ENCODE measurements around the gene ELMOD3.
A peak's percentile ranks its signal among the peaks of the same experiment; 100 is the strongest.
"Not testable (repeated sequence)": the region's sequence is repeated elsewhere in the genome, so short reads cannot be mapped to it uniquely, and the experiment has no call there.

Gene ELMOD3

GRCh38 chr2:85405201-85406059 is 50.9 kb downstream of the ELMOD3 start:
- no peak for DNase-seq

DNA sequence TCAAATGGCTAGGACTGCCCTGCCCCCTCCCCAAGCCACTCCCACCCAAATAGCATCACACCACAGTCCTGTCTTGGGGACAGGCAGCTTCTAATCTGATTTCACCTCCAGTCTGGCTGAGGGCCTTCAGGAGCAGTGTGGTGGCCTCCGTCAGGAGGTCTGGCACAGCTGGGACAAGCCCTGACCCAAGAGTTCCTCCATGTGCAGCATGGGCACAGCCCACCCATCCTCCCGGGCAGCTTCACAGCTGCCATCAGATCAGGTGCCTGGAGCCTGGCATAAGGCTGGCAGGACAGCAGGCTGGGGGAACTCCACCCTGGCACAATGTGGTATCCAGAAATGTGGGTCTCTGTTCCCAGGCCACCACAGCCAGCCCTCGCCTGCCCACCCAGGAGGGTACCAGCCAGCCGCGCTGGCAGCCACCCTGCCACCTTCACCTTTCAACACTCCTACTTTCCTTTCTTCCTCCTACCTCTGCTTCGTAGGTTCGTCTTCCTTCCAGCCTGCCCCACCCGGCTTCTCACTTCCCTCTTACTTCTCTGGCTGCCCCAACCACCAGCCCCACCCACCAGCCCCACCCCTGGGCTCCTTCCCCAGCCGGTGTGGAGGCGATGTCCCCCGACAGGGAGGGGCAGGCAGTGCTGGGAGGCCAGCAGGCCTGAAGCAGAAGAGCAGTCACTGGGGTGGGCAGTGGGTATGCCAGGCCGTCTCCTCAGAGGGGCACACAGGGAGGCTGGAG is 55.4 kb downstream of the ELMOD3 start, which contains the start of gene CAPG:
Gene CAPG (minus strand): TSS at position 522 of the 739 bp plus-strand sequence. CDS start 8,221 bp downstream, outside the sequence.
- no peak for DNase-seq

DNA sequence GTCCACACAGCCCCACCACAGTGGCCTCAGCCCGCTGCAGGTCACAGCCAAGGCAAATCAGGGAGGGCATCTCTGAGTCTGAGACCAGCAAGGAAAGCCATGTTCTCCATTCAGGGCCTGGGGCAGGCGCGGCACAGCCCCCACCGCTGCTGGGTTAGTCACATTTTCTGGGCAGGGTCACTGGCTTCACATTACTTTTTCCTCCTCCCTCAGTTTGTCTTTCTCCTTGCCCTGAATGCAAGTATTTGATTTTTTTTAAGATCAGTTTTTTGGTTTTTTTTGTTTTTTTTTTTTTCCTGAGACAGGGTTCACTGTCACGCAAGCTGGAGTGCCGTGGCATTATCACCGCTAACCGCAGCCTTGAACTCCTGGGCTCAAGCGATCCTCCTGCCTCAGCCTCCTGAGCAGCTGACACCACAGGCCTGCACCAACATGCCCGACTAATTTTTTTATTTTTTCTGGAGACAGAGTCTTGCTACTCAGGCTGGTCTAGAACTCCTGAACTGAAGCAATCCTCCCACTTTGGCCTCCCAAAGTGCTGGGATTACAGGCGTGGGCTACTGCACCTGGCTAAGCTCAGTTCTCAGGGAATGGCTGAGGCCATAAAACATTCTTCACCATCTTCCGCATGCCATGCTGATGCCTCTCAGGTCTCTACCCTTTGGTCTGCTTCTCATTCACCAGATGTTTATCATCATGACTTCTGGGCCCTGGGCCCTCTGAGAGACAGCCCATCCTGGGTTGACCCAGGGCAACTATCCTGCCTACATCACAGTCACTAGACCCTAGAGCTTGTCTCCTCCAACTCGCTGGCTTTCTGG is 56.2 kb downstream of the ELMOD3 start:
- DNase-seq, result no peak

DNA sequence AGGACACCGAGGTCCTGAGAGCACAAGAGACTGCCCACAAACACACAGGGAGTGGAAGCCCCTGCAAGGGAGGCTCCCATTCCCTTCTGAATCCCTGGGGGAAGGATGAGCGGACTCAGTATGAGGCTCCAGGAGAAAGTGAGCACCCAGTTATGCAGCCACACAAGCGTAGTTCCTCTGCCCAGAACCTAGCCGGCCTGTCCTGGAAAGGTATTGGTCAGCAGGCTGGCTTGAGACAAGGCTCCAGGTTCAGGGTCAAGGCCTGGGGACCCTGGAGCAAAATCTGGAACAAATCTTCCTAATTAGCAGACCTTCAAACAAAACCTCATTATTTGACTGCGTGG is 56.8 kb downstream of the ELMOD3 start:
- DNase-seq, result no peak

DNA sequence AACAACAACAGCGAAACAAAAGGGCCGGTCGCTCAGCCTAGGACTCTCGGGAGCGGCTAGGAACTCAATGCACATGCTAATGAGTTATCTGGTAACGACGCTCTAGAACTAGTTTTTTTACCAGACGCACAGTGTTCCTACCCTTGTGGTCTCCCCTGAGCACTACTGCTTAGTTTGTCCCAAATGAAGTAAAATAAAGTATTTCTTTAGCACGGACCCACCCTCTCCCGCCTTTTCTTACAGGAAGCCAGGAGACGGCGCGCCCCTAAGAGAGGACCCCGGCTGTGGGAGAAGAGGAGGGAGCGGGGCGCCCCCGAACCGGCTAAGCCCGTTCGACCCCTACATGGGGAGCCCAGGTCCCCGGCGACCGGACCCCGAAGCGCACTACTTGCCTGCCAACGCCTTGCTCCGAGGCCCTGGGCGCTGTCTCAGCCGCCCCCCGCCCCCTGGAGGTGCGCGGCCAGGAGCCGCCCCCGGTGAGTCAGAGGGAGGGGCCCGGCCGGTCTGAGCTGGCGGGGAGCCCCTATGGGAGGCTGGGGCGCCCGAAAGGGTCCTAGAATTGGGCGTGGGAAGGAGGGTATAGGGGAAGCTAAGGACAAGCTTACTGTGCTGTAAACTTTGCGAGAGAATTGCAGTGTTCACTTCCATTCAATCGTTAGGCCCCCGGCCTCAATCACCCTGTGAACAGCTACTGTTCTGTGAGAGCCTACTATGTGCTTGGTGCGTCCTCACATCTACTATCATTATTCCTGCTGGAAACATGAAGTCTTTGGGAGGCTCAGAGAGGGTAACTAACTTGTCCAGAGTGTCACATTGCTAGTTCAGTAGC is 59.2 kb downstream of the ELMOD3 start:
- DNase-seq, result no peak

DNA sequence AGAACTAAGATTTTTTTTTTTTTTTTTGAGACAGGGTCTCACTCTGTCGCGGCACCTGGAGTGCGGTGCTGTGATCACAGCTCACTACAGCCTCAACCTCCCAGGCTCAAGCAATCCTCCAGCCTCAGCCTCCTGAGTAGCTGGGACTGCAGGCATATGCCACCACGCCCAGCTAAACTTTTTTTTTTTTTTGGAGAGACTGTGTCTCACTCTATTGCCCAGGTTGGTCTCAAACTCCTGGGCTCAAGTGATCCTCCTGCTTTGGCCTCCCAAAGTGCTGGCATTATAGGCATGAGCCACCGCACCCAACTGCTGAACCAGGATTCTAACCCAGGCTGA is 59.8 kb downstream of the ELMOD3 start:
- not testable (repeated sequence) for DNase-seq

DNA sequence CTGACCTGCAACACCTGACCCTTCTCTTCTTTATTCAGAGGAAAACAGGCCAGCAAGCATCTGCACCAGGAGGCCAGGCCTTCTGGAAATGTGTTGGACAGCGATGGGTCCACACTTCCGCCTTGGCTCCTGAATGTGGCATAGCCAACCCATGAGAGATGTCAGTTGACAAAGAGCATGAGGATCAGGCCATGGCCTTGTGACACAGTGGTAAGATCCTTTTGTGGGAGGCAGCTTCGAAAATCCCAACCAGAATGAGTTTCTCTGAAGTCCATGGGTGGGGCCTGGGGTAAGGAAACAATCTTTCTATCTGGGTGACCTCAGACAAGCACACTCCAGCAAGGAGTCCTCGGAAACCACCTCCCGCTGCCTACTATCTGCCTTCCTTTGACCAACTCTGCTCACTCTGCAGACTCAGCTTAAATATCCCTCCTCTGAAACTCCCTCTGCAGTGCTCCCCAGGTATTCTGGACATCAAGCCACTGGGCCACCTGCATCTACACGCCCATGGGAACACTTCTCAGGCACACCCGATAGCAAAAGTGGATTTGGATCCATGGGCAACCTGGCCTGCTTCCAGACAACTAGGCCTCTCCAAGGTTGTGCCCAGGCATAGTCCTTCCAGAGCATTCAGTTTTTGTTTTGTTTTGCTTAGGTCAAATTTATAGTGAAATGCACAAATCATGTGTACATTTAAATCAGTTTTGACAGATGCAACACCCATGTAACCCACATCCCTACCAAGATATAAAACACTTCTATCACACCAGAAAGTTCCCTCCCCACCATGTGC is 60.4 kb downstream of the ELMOD3 start:
- DNase-seq, result no peak

DNA sequence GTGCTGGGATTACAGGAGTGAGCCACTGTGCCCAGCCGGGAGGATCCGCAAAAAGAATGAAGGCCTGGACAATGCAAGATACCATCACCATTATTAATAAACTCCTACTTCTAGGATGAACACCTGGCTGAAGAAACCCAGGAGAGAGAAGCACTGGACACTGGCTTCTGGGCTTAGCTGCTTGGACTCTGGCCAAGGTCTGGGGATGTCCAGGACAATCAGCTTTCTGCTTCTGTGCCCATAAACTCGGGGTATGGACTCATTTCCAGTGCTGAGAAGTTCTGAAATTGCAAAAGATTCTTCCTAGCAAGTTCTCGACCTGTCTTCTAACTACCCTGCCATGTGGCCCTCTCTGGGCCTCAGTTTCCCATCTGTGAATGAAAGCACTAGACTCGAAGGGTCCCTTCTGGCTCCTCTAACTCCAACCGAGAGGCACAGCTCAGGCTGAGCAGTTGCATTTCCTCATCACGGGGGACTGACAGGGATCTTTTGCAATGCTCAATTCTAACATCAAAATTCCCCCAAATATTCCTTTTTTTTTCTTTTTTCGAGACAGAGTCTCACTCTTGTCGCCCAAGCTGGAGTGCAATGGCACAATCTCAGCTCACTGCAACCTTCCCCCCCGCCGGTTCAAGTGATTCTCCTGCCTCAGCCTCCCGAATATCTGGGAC is 61.5 kb downstream of the ELMOD3 start:
- no peak for DNase-seq

GRCh38 chr2:85418132-85419008 is 63.8 kb downstream of the ELMOD3 start, which contains the start of gene SH2D6:
TSS of gene SH2D6 (plus strand) at chr2:85418714. CDS start at chr2:85429466, 10,752 bp downstream.
- peak; percentile 86 for DNase-seq

DNA sequence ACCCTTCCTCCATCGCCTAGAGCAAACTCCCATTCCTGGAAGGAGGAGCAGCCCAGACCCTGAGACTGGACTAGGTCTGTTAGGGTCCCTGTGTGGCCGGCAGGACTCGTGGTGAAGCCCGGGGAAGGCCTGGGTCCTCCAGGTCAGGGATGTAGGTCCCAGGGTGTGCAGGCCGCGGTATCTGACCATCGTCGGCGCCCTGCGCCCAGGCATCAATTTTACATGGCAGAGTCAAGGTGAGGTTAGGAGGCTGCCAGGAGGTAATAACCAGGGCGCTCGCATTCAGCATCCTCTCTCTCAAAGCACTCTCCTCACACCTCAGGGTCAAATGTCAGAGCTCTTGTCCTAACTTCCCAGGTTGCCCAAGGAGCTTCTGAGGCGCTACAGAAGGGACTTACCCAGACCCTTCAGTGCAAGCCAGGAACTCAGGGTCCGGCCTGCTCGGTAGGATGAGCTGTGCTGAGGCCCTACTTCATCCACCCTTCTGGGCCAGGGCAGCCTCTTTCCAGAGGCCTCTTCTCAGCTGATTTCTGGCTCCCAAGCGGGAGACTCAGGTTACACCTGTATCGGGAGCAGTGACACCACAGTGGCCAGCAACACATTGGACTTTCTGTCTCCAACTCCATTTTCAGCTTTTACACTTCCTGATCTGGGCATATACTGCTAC is 64.6 kb downstream of the ELMOD3 start:
- DNase-seq, result no peak

DNA sequence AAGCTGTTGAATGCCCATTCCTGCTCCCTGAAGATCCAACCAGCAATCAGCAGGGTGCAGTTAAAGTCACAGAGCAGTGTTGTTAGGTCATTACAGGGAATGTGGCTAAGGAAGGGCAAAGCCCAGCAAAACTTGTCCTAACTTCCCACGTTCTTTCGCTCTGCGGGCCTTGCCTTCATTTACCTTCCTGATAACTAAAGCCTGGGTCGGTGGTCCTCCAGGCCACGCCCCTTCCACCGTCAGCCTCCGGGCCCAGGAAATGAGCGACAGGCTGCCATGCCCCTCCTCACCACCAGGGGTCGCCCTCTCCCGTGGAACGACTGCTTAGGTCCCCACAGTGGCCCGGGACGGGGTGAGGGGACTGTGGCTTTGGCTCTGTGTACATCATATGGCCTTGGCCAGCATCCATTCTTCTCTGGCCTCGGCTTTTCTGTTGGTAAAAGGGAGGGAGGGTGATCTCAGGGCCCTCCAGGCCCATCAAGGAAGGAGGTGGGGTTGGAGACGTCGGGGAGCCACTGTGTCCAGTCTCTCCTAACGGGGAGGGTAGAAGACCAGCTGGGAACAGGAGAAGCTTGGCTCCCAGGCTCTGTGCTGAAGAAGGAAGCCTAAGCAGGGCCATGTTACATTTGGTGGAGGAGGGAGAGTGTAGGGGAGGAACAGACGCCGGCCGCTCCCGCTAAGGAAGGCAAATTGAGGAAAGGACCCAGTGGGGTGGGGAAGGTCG is 66.1 kb downstream of the ELMOD3 start:
- peak; percentile 78 for DNase-seq

DNA sequence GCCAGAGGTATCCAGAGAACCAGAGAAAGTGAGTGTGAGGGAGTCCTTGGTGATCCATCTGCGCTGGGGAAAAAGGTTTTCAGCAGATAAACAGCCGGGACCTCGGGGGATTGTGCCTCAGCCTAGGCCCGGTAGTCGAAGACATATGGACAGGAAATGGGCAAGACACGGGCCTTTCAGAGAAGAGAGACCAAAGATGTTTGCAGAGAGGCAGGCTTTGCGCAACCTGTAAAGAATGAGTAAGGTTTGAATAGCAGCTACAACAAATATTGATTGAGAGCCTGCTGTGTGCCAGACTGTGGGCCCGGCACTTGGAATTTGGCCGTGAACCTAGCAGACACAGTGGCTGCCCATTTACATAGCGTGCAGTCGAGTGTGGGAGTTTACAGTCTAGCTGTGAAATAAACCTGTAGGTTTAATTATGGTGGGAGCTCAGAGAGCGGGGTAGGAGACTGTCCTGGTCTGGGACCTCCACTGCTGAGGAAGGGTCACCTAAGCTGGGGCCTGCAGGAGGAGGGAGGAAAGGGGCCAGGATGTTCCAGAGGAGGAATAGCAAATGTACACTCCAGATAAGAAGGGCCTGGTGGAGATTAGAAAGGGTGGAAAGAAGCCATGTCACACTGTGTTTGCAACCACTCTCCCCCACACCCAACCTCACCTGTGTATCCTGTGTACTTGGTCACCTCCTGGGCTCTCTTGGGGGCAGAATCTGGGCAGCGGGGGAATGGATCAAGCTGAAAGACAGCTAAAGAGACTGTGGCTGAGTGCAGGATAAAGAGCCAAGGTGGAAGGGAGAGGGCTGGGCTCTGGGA is 66.9 kb downstream of the ELMOD3 start:
- peak; percentile 65 for DNase-seq

DNA sequence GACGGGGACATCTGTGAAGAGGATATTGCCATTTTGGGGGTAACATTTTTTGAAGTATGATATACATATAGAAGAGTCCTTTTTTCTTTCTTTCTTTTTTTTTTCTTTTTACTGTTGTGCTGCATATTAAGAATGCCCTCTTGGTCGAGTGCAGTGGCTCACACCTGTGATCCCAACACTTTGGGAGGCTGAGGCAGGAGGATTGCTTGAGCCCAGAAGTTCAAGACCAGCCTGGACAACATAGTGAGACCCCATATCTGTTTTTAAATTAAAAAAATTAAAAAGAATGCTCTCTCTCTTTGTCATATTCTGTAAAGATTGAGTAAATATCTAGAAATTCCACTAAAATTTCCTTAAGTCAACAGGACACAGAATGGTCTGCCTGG is 67.5 kb downstream of the ELMOD3 start:
- DNase-seq, result no peak

DNA sequence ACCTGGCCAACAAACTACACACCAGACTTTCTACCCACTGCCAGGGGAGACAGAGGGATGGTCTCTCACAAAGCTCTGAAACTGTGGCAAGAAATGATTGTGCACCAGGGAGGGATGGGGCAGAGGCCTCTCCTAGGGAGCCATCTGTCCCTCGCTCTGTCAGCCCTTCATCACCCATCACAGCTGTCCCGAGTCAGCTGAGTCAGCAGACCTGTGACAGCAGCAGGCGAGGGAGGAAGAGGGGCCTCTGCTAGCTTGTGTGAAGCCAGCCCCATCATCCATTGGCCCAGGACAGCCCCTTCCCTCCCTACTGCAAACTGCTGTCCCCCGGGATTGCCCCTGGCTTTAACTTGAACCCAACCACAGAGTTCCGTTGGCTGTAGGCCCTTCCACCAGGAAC is 69.0 kb downstream of the ELMOD3 start:
- DNase-seq, result no peak

GRCh38 chr2:85425588-85425987 is 71.0 kb downstream of the ELMOD3 start:
- DNase-seq, result no peak

- no peak for DNase-seq
Observed at GRCh38 chr2:85427300-85427835, 72.8 kb downstream of the ELMOD3 start.

DNA sequence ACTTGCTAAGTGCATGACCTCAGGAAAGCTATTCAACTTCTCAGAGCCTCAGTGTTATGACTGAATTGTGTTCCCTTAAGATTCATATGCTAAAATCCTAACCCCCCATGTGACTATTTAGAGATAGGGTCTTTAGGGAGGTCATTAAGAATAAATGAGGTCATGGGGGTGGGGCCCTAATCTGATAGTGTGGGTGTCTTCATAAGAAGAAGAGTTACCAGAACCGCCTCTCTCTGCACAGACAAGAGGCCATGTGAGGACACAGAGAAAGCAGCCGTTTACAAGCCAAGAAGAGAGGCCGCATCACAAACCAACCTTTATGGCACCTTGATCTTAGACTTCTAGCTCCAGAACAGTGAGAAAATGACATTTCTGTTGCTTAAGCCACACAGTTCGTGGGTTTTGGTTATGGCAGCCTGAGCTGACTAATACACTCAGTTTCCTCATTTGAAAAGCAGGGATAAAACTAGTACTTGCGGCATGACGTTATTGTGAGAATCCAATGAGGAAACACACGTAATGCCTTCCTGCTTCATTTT is 73.8 kb downstream of the ELMOD3 start:
- no peak for DNase-seq

Data from NCI-H345 (cell line).